Neural cell (in vitro differentiated cells): ENCODE measurements around the gene TMEM184B. TPM values are rescaled to one million over a fixed set of nuclear protein-coding genes. Genes with fewer than 3 reads are reported as not detected.

Experiments
- H2AFZ ChIP-seq: fragments of 200-600, 300-800 bp; sonication (generic), shearing (Covaris generic); 2 replicates; pipeline ENCODE4 v1.6.0; 2014; ENCODE audit warnings: low read depth, mild to moderate bottlenecking, antibody characterized with exemption, low read length, moderate library complexity
- H3F3A ChIP-seq: fragments of 200-600 bp; shearing (Covaris generic); 2 replicates; pipeline ENCODE4 v1.6.1; 2016; ENCODE audit warnings: mild to moderate bottlenecking, moderate library complexity, mixed read lengths, antibody characterized with exemption, low read length; ENCODE audit not compliant: insufficient read depth, poor library complexity, severe bottlenecking
- H3K27ac ChIP-seq: fragments of 200-600, 300-800 bp; sonication (generic), shearing (Covaris generic); 2 replicates; pipeline ENCODE4 v1.5.1; 2014; ENCODE audit warnings: mild to moderate bottlenecking, low read length, moderate library complexity
- H3K27me3 ChIP-seq: fragments of 300-800, 200-600 bp; sonication (generic), shearing (Covaris generic); 2 replicates; pipeline ENCODE4 v1.6.0; 2014; ENCODE audit warnings: mild to moderate bottlenecking, low read depth, low read length, moderate library complexity; ENCODE audit not compliant: insufficient read depth
- H3K36me3 ChIP-seq: fragments of 300-800, 200-600 bp; sonication (generic), shearing (Covaris generic); 2 replicates; pipeline ENCODE4 v1.5.1; 2014; ENCODE audit warnings: mild to moderate bottlenecking, antibody characterized with exemption, low read length, moderate library complexity; ENCODE audit not compliant: insufficient read depth
- H3K4me2 ChIP-seq: fragments of 300-800, 200-600 bp; sonication (generic), shearing (Covaris generic); 2 replicates; pipeline ENCODE4 v1.6.0; 2014; ENCODE audit warnings: mild to moderate bottlenecking, low read length
- H3K4me3 ChIP-seq: fragments of 300-800, 200-600 bp; sonication (generic), shearing (Covaris generic); 2 replicates; pipeline ENCODE4 v1.5.1; 2014; ENCODE audit warnings: mild to moderate bottlenecking, low read length, moderate library complexity
- H3K79me2 ChIP-seq: fragments of 200-600 bp; shearing (Covaris generic); replicated peaks from 2 replicates; pipeline ENCODE4 v1.6.0; 2014; ENCODE audit warnings: mild to moderate bottlenecking, low read length, moderate library complexity; ENCODE audit not compliant: insufficient read depth
- H3K9ac ChIP-seq: fragments of 300-800, 200-600 bp; sonication (generic), shearing (Covaris generic); 2 replicates; pipeline ENCODE4 v1.6.1; 2016; ENCODE audit warnings: mild to moderate bottlenecking, low read length, mixed read lengths
- H3K9me2 ChIP-seq: fragments of 200-600 bp; shearing (Covaris generic); 2 replicates; pipeline ENCODE4 v1.6.1; 2016; ENCODE audit warnings: mild to moderate bottlenecking, low read length, mixed read lengths; ENCODE audit not compliant: insufficient read depth
- H3K9me3 ChIP-seq: fragments of 200-600, 300-800 bp; sonication (generic), shearing (Covaris generic); 2 replicates; pipeline ENCODE4 v1.6.1; 2016; ENCODE audit warnings: mild to moderate bottlenecking, mixed run types, low read length, moderate library complexity, mixed read lengths
- H4K20me1 ChIP-seq: fragments of 200-600 bp; shearing (Covaris generic); 2 replicates; pipeline ENCODE4 v1.6.1; 2016; ENCODE audit warnings: mild to moderate bottlenecking, mixed run types; ENCODE audit not compliant: insufficient read depth
- CTCF ChIP-seq: fragments of 450-650 bp; IDR thresholded peaks from 2 replicates; pipeline ENCODE4 v1.5.1; 2014; ENCODE audit warnings: antibody characterized with exemption, mild to moderate bottlenecking, moderate library complexity; ENCODE audit not compliant: poor library complexity, severe bottlenecking
- EP300 ChIP-seq: fragments of 450-650 bp; conservative IDR thresholded peaks from 2 replicates; pipeline ENCODE4 v1.6.1; 2014; ENCODE audit warnings: antibody characterized with exemption, mild to moderate bottlenecking, moderate library complexity; ENCODE audit not compliant: poor library complexity, severe bottlenecking
- EZH2 ChIP-seq: fragments of 200-600, 300-800 bp; shearing (Covaris generic), sonication (generic); IDR thresholded peaks from 2 replicates; pipeline ENCODE4 v1.6.1; 2014; ENCODE audit warnings: antibody characterized with exemption, low read length, borderline replicate concordance, mild to moderate bottlenecking; ENCODE audit not compliant: insufficient read depth, poor library complexity, severe bottlenecking
- MXI1 ChIP-seq: fragments of 450-650 bp; conservative IDR thresholded peaks from 2 replicates; pipeline ENCODE4 v1.6.1; 2014; ENCODE audit warnings: antibody characterized with exemption, mild to moderate bottlenecking; ENCODE audit not compliant: poor library complexity, severe bottlenecking
- POLR2AphosphoS5 ChIP-seq: IDR thresholded peaks from 2 replicates; pipeline ENCODE4 v1.6.1; 2012
- RAD21 ChIP-seq: fragments of 450-650 bp; conservative IDR thresholded peaks from 2 replicates; pipeline ENCODE4 v1.6.1; 2014; ENCODE audit warnings: antibody characterized with exemption, mild to moderate bottlenecking, moderate library complexity
- REST ChIP-seq: IDR thresholded peaks from 2 replicates; pipeline ENCODE4 v1.6.1; 2012; ENCODE audit warnings: borderline replicate concordance
- SMC3 ChIP-seq: fragments of 450-650 bp; conservative IDR thresholded peaks from 2 replicates; pipeline ENCODE4 v1.6.1; 2014; ENCODE audit warnings: antibody characterized with exemption, mild to moderate bottlenecking, moderate library complexity; ENCODE audit not compliant: poor library complexity
- TAF1 ChIP-seq: IDR thresholded peaks from 2 replicates; pipeline ENCODE4 v1.6.1; 2012; ENCODE audit warnings: low read depth
- polyA plus RNA-seq: library from polyadenylated mRNA; depleted of rRNA; stranded (reverse); fragments of >200 nt; gene quantifications from 2 replicates; pipeline ENCODE4 v1.2.3, GENCODE V29; 2014

TMEM184B gene
- polyA plus RNA-seq, 1 donor from 2014 or later: 19.7 TPM

GRCh38 chr22:38313384-38313955 is 40.7 kb upstream of the TMEM184B start:
- H3K4me3 ChIP-seq: peak overlapping the region; percentile 93
- no peaks in the 10 kb centered on the region for H3K9me2 ChIP-seq
- H3K79me2 ChIP-seq: peaks cover 76% of the 10 kb centered on the region
- no peak overlapping the region for H2AFZ ChIP-seq
- H4K20me1 ChIP-seq: peaks cover 60% of the 10 kb centered on the region
- H3K36me3 ChIP-seq: no peaks in the 10 kb centered on the region
- peaks cover 5% of the 10 kb centered on the region for H3F3A ChIP-seq
- TF ChIP-seq RAD21: no peak
- no peak for TF ChIP-seq CTCF
- no peak for TF ChIP-seq EZH2
- TF ChIP-seq POLR2AphosphoS5: no peak
- no peak for TF ChIP-seq EP300
- TF ChIP-seq REST: no peak
- TF ChIP-seq SMC3: no peak
- TF ChIP-seq MXI1: no peak
- no peak for TF ChIP-seq TAF1
- no peaks in the 10 kb centered on the region for H3K27me3 ChIP-seq
- no peak overlapping the region for H3K4me2 ChIP-seq
- no peak overlapping the region for H3K27ac ChIP-seq
- no peak overlapping the region for H3K9ac ChIP-seq
- H3K9me3 ChIP-seq: no peaks in the 10 kb centered on the region

- H3K9me2 ChIP-seq: no peaks in the 10 kb centered on the region
- no peak overlapping the region for H3K4me3 ChIP-seq
- TF ChIP-seq REST (no peak), POLR2AphosphoS5 (no peak), MXI1 (no peak), RAD21 (no peak), CTCF (no peak), EP300 (no peak), TAF1 (no peak), SMC3 (no peak), EZH2 (no peak)
- H3K9ac ChIP-seq: no peak overlapping the region
- peaks cover 5% of the 10 kb centered on the region for H3F3A ChIP-seq
- no peak overlapping the region for H3K27ac ChIP-seq
- peaks cover 66% of the 10 kb centered on the region for H4K20me1 ChIP-seq
- no peak overlapping the region for H2AFZ ChIP-seq
- H3K9me3 ChIP-seq: no peaks in the 10 kb centered on the region
- H3K79me2 ChIP-seq: peaks cover 87% of the 10 kb centered on the region
- no peaks in the 10 kb centered on the region for H3K36me3 ChIP-seq
- H3K4me2 ChIP-seq: no peak overlapping the region
- H3K27me3 ChIP-seq: no peaks in the 10 kb centered on the region
Observed at GRCh38 chr22:38312261-38312800, 39.5 kb upstream of the TMEM184B start.
